ELF-1 (cell line): ENCODE results near the gene TSEN15.
A peak's percentile ranks its signal among the peaks of the same experiment; 100 is the strongest.
"Not testable (repeated sequence)": the region's sequence is repeated elsewhere in the genome, so short reads cannot be mapped to it uniquely, and the experiment has no call there.

Source experiments
- DNase-seq: peaks from one replicate; pipeline ENCODE4 v3.0.0-alpha.2; 2016; ENCODE audit warnings: low read depth, low spot score

The TSEN15 gene

GRCh38 chr1:184031409-184032107, 20.0 kb upstream of the TSEN15 start:
- no peak for DNase-seq

GRCh38 chr1:184032306-184032929, 19.1 kb upstream of the TSEN15 start:
- no peak for DNase-seq

- DNase-seq: no peak
Observed at GRCh38 chr1:184032930-184033418, 18.6 kb upstream of the TSEN15 start.

GRCh38 chr1:184033711-184034167, 17.8 kb upstream of the TSEN15 start:
- no peak for DNase-seq

- no peak for DNase-seq
Observed at GRCh38 chr1:184034761-184035379, 16.7 kb upstream of the TSEN15 start.

GRCh38 chr1:184035719-184036516, 15.6 kb upstream of the TSEN15 start:
- DNase-seq: peak; percentile 19

GRCh38 chr1:184036517-184036949, 15.0 kb upstream of the TSEN15 start:
- peak; percentile 67 for DNase-seq

- no peak for DNase-seq
Observed at GRCh38 chr1:184037849-184038591, 13.5 kb upstream of the TSEN15 start.

GRCh38 chr1:184039126-184039525, 12.4 kb upstream of the TSEN15 start:
- DNase-seq: no peak

- no peak for DNase-seq
Observed at GRCh38 chr1:184041731-184042130, 9.8 kb upstream of the TSEN15 start.

- not testable (repeated sequence) for DNase-seq
Observed at GRCh38 chr1:184043315-184043714, 8.2 kb upstream of the TSEN15 start.

GRCh38 chr1:184044603-184045376, 6.7 kb upstream of the TSEN15 start:
- DNase-seq: no peak

GRCh38 chr1:184047541-184047940, 4.0 kb upstream of the TSEN15 start:
- not testable (repeated sequence) for DNase-seq

- DNase-seq: no peak
Observed at GRCh38 chr1:184048561-184049240, 2.8 kb upstream of the TSEN15 start.

GRCh38 chr1:184049291-184049690, 2.2 kb upstream of the TSEN15 start:
- DNase-seq: no peak

- DNase-seq: no peak
Observed at GRCh38 chr1:184049836-184050468, 1.6 kb upstream of the TSEN15 start.

GRCh38 chr1:184050636-184051035, 894 bp upstream of the TSEN15 start:
- peak; percentile 15 for DNase-seq

GRCh38 chr1:184051138-184051484, 419 bp upstream of the TSEN15 start:
- no peak for DNase-seq

- no peak for DNase-seq
Observed at GRCh38 chr1:184052194-184052559, 647 bp downstream of the TSEN15 start.
